ENCODE results near the gene ENPP6.

ENPP6 gene

GRCh38 chr4:184102488-184102887, 115.2 kb downstream of the ENPP6 start:
- DNase-seq, result peak; percentile 7

GRCh38 chr4:184101711-184102110, 116.0 kb downstream of the ENPP6 start:
- DNase-seq, result no peak

GRCh38 chr4:184100297-184100885, 117.3 kb downstream of the ENPP6 start:
- peak; percentile 9 for DNase-seq

- DNase-seq, result no peak
These were observed 118.1 kb downstream of the ENPP6 start for GRCh38 chr4:184099535-184099966.

GRCh38 chr4:184099000-184099399, 118.7 kb downstream of the ENPP6 start:
- no peak for DNase-seq

GRCh38 chr4:184097815-184098214, 119.9 kb downstream of the ENPP6 start:
- no peak for DNase-seq

- no peak for DNase-seq
These were observed 120.5 kb downstream of the ENPP6 start for GRCh38 chr4:184097241-184097605.

- no peak for DNase-seq
These were observed 121.0 kb downstream of the ENPP6 start for GRCh38 chr4:184096561-184097240.

GRCh38 chr4:184094532-184095159, 123.0 kb downstream of the ENPP6 start:
- no peak for DNase-seq

GRCh38 chr4:184091986-184092385, 125.7 kb downstream of the ENPP6 start:
- DNase-seq, result no peak

GRCh38 chr4:184090571-184090970, 127.1 kb downstream of the ENPP6 start:
- no peak for DNase-seq

GRCh38 chr4:184080674-184081073, 137.0 kb downstream of the ENPP6 start:
- no peak for DNase-seq

GRCh38 chr4:184074677-184075388, 142.8 kb downstream of the ENPP6 start:
- no peak for DNase-seq

- DNase-seq, result no peak
These were observed 149.6 kb downstream of the ENPP6 start for GRCh38 chr4:184067931-184068554.

GRCh38 chr4:184066584-184067300, 150.9 kb downstream of the ENPP6 start:
- no peak for DNase-seq

- no peak for DNase-seq
These were observed 152.8 kb downstream of the ENPP6 start for GRCh38 chr4:184064877-184065276.

- DNase-seq, result no peak
These were observed 154.9 kb downstream of the ENPP6 start for GRCh38 chr4:184062769-184063168.

GRCh38 chr4:184061582-184061981, 156.1 kb downstream of the ENPP6 start:
- DNase-seq, result no peak

- no peak for DNase-seq
These were observed 158.6 kb downstream of the ENPP6 start for GRCh38 chr4:184059099-184059498.

- DNase-seq, result no peak
These were observed 159.6 kb downstream of the ENPP6 start for GRCh38 chr4:184058026-184058425.

GRCh38 chr4:184056877-184057276, 160.8 kb downstream of the ENPP6 start:
- no peak for DNase-seq

GRCh38 chr4:184053434-184053833, 164.2 kb downstream of the ENPP6 start:
- no peak for DNase-seq
